GM19372 (cell line): ENCODE results near the gene CELA2A.
"Not testable (repeated sequence)": the region's sequence is repeated elsewhere in the genome, so short reads cannot be mapped to it uniquely, and the experiment has no call there.

Experiments
- ATAC-seq: cut with Tn5 transposase; IDR thresholded peaks from one replicate; pipeline ENCODE4 v1.9.1; 2021; ENCODE audit warnings: mild to moderate bottlenecking, low read depth, moderate library complexity; ENCODE audit not compliant: unreplicated experiment

Gene CELA2A

GRCh38 chr1:15424146-15424667, 32.3 kb upstream of the CELA2A start:
- ATAC-seq = no peak

DNA sequence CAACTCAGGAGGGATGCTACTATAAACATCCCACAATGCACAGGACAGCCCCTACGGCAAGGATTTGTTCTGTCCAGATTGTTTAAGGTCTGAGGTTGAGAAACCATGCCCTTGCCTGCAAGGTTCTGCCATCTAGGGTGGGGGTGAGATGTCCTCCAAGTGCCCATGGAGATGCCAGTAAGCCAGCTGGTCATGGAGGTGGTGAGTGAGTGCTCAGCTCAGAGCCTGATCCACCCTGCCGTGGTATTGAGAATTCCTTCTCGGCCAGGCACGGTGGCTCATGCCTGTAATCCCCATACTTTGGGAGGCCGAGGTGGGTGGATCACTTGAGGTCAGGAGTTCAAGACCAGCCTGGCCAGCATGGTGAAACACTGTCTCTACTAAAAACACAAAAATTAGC, 31.6 kb upstream of the CELA2A start:
- ATAC-seq = no peak

DNA sequence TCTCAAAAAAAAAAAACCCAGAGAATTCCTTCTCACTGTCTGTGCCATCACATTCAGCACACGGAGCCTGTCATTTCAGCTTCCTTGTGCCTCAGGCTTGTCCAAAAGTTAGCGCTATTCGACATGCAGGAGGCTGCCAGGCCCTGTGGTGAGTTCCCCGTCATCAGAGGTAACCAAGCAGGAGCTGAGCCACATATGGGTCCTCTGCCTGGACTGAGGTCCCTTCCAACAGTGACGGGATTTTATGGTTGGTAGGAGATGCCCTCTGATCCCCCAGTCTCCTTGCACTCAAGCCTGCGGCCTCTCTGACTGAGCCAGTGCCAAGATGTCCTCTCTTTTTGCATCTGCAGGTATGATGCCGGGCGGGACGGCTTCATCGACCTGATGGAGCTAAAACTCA, 31.0 kb upstream of the CELA2A start:
- ATAC-seq = no peak

GRCh38 chr1:15425958-15426357, 30.6 kb upstream of the CELA2A start:
- ATAC-seq = no peak

DNA sequence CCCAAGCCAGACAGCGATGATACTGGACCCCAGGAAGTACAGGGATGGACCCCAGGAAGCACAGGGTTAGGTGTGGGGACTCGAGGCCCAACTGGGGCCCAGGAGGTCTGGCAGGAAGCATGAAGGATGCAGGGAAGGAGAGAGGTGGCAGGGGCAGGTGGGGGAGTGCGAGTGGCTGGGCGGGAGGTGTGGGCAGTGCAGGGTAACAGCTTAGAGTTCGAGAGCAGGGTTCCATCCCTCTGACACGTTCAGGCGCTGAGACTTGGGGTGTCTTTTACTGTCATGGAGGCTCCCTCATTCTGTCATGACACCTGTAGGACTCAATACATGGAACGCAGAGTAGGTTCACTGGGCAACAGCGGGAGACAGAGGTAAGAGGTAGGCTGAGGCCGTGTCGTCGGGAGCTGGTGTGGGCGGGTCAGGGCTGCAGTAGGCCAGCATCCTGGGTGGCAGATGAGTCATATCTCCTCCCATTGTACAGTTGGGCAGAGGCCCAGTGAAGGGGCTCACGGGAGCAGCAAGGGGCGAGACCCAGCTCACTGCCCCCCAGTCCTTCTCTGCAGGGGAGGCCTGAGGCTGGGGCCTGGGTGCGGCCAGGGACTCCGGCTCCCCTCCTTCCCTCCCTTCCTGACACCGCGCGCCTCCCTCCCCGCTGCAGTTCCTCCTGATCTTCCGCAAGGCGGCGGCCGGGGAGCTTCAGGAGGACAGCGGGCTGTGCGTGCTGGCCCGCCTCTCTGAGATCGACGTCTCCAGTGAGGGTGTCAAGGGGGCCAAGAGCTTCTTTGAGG, 29.8 kb upstream of the CELA2A start:
- ATAC-seq = no peak

DNA sequence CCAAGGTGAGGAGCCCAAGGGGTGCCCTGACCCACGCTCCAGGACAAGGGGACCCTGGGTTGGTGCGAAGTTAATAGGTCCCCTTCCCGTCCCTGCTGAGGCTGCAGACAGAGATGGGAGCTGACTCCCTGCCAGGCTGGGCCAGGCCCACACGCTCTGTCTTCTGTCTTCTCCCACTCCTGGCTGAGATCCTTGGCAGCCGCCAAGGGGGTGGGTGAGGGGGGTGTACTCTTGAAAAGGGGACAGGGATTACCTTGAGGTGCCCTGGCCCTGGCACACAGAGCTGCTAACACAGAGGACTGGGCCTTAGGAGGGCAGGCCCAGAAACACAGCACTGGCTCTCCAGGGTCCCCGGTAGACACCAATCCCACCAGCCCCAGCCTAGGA, 29.3 kb upstream of the CELA2A start:
- ATAC-seq = no peak

GRCh38 chr1:15428252-15428651, 28.3 kb upstream of the CELA2A start:
- not testable (repeated sequence) for ATAC-seq

DNA sequence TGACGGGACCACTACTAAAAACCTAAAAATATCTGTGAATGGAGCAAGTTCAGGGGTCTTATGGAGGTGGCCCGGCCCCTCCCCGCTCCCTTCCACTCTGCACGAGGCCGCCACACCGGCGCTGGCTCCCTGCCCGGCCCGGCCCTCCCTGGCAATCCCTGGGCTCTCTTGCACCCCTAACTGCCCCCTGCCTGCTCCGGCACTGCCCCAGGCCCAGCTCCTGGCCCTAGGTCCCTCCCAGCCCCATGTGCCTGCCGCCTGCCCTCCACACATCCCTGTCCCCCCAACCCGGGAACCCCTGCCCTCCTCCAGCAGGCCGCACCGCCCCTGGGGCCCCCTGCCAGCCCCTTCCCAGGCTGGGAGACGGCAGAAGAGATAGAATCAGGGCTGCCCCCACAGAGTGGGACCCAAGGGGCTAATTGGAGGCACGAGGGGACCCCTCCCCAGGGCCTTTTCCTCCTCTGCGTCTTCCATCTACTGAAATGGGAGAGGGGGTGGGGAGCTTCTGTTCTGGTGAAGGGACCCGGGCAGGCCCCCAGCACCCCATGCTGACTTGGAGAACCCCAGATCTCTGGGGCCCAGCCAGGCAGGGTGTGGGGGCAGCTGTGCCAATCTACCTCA, 27.6 kb upstream of the CELA2A start:
- ATAC-seq = no peak

GRCh38 chr1:15429701-15430149, 26.8 kb upstream of the CELA2A start:
- no peak for ATAC-seq

DNA sequence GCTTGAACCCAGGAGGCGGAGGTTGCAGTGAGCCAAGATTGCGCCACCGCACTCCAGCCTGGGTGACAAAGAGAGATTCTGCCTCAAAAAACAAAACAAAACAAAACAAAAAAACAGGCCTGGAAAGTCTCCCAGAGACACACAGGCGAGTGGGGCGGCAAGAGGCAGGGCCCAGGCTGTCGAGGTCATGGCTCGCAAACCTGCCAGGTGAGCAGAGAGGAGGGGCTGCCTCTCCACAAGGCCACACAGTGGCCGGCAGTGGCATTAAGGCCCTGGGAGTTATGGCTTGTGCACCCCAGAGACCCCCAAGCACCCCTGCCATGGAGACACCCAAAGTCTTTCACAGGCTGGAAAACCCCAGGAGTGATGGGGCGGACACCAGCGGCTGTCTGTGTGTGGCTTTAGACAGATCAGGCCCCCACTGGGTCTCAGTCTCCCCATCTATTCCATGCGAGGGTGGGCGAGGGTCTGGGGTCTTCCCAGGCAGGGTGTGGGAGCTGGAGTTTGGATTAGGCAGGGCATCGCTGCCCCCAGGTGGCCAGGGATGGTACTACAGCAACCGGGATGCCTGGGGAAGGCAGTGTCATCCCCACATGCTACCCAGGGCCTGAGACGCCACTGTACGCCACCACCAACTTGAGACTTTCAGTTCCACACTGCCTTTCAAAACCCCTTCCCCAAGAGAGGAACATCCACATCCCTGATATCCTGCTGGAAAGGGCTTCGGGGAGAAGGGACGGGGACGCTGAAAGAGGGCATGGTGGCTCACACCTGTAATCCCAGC, 25.6 kb upstream of the CELA2A start:
- ATAC-seq = no peak

DNA sequence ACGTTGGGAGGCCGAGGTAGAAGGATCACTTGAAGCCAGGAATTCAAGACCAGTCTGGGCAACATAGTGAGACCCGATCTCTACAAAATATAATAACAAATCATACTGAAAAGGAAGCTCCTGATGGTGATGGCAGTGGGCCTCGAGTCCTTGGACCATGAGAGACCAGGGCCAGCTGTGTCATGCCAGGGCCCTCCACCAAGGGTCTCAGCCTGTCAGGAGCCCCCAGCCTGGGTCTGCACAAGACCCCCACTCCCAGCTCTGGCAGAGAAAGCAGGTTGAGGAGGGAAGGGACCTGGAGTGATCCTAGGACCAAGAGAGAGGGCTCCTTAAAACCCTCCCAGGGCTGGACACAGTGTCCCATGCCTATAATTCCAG, 25.0 kb upstream of the CELA2A start:
- ATAC-seq = no peak

DNA sequence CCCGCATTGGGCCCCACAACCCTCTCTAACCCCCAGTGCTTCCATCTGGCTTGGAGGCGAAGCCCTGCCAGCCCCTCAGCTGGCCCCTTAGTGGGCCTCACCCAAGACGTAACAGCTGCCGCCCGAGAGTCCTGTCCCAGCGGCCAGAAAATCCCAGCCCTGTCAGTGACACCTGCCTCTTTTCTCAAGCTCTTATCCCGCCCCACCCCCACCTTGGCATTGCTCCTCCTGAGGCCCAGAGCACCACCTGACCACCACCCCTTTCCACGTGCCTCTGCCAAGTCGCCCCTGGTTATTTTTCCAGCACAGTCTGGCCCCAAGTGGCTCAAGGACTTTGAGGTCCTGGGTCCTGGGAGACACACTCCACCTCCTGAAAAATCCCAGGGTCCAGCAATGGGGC, 24.2 kb upstream of the CELA2A start:
- no peak for ATAC-seq

DNA sequence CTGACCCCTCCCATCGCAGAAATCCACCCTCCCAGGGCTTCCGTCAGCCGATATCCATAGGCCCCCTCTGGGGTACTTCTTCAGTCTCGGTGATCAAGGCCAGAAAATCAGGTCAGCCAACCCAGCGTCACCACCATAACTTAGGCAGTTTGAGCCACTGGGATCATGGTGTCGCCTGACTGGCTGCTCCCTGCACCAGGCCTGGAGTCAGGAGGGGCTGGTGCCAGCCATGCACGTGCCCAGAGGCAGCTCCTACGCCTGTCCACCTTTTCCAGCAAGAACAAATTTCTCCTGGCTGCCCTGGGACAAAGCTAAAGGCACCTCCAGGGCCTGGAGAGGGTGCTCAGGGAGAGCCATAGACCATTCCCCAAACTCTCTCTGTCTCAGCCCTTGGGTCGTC, 23.1 kb upstream of the CELA2A start:
- no peak for ATAC-seq

- not testable (repeated sequence) for ATAC-seq
These were observed 21.8 kb upstream of the CELA2A start for GRCh38 chr1:15434739-15435138.

GRCh38 chr1:15435239-15436077, 21.1 kb upstream of the CELA2A start:
- ATAC-seq = no peak

- ATAC-seq = no peak
These were observed 19.6 kb upstream of the CELA2A start for GRCh38 chr1:15436881-15437442.

GRCh38 chr1:15439325-15439724, 17.2 kb upstream of the CELA2A start:
- no peak for ATAC-seq

DNA sequence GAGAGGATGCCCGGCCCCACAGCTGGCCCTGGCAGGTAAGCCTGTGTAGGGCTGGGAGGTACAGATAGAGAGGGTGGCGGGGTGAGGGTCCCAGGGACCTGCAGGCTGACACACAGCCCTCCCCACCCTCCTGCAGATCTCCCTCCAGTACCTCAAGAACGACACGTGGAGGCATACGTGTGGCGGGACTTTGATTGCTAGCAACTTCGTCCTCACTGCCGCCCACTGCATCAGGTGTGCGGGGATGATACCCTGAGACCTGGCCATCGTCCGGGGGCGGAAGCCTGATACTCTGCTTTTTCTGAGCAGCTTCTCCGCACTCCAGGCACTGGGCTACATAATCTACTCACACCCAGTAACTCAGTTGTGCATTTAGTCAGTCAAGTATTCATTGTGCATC, 16.2 kb upstream of the CELA2A start:
- ATAC-seq = no peak

DNA sequence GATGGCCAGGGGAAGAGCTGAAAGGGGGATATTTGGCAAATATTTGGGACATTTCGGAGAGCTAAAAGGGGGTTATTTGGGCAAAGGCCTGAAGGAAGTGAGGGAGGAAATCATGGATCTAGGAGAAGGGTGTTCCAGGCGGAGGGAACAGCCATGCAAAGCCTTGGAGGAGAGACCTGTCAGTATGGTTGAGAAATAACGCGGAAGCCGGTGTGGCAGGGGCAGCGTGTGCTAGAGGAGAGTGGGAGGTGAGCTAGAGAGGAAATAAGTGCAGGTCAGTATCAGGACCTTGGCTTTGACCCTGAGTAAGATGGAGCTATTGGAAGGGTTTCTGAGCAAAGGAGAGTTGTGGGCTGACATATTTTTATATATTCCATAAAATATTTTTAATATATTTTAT, 15.3 kb upstream of the CELA2A start:
- ATAC-seq = no peak

- no peak for ATAC-seq
These were observed 14.4 kb upstream of the CELA2A start for GRCh38 chr1:15442119-15442518.
